Measurements from ENCODE around the gene PVALB.

- TF ChIP-seq CTCF (IDR thresholded peaks at IDR 0.05) (no peak), EP300 (IDR thresholded peaks at IDR 0.05; ENCODE audit: borderline replicate concordance in 1 of 2, low read depth in 1 of 2, low read length in 1 of 2) (no peak), POLR2AphosphoS5 (IDR thresholded peaks at IDR 0.05; ENCODE audit: low read depth, low read length) (no peak), NFIC (IDR thresholded peaks at IDR 0.05; ENCODE audit: borderline replicate concordance) (no peak), REST (IDR thresholded peaks at IDR 0.05; ENCODE audit: low read depth, low read length) (no peak), RAD21 (IDR thresholded peaks at IDR 0.05; ENCODE audit: low read length) (no peak), FOSL2 (IDR thresholded peaks at IDR 0.05; ENCODE audit: borderline replicate concordance, low read depth) (no peak), SIN3A (IDR thresholded peaks at IDR 0.05; ENCODE audit: borderline replicate concordance, low read depth, low read length) (no peak), USF1 (IDR thresholded peaks at IDR 0.05; ENCODE audit: borderline replicate concordance, low read depth) (no peak), CHD2 (IDR thresholded peaks at IDR 0.05; ENCODE audit: low read length, partially characterized antibody) (no peak), YY1 (IDR thresholded peaks at IDR 0.05; ENCODE audit: low read depth) (no peak), TCF12 (IDR thresholded peaks at IDR 0.05) (no peak)
These were observed 39.9 kb upstream of the PVALB start for GRCh38 chr22:36856792-36857135.

Measured in SK-N-SH (cell line).